CD4-positive, alpha-beta T cell treated with Interleukin-17A for 1 hour (primary cell): Measurements from ENCODE around the gene NEURL1.

ENCODE experiments used
- DNase-seq: peaks from one replicate; pipeline ENCODE4 v3.0.0-alpha.2; 2020

NEURL1 gene

DNA sequence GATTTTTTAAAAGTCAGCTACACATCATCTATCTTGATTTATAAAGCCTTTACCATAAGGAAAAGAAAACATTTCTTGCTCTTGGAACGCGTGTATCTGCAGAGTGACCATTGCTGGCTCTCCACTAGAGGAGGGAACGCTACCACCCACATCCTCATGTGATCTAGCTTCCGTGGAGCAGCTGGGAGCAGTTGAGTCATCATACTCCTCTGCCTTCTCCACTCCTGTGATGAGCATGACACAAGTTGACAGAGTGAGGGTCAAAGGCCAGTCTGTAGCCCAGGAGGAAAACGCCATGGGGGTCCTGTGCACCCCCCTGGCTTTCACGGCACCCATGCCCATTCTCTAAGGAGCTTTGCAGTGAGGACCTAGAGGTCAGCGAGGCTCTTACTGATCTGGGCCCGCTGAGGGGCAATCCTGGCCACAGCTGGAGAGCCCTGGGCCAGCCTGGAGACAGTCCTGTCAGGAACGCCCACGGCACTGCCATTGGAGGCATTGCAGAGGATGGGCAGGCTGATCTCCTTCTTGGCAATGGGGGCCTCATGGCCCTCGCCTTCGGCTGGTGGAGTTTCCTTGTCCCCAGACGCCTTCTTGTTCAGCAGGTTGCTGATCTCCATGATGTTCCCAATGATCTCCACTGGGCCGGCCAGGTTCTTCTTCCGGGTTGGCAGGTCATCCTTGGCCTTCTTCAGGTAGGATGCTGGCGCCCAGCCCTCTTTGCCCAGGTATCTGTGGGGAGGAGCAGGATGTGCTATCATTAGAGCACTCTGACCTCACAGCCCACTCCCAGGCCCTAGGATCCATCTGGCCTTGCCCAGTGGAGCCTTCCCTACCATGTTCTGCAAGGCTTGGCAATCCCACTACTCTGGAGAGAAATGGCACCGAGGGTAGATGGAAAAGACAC is 119.2 kb downstream of the NEURL1 start:
- DNase-seq, result no peak

DNA sequence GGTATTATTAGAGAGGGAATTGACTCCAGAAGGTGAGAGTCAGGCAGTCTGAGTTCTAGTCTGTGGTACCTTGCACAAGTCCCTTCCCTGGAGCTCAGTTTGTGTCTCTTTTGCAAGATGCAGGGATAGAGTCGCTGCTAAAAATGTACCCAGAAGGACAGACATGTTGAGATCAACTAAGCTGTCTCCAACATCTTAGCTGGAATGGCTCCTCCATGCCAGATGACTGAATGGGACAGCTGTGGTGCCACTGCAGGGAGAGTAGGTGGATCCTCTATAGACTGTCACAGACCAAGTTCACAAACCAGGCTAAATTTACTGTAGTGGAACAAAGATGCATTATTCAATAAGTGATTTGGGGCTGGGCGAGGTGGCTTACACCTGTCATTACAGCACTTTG is 120.1 kb downstream of the NEURL1 start:
- no peak for DNase-seq

DNA sequence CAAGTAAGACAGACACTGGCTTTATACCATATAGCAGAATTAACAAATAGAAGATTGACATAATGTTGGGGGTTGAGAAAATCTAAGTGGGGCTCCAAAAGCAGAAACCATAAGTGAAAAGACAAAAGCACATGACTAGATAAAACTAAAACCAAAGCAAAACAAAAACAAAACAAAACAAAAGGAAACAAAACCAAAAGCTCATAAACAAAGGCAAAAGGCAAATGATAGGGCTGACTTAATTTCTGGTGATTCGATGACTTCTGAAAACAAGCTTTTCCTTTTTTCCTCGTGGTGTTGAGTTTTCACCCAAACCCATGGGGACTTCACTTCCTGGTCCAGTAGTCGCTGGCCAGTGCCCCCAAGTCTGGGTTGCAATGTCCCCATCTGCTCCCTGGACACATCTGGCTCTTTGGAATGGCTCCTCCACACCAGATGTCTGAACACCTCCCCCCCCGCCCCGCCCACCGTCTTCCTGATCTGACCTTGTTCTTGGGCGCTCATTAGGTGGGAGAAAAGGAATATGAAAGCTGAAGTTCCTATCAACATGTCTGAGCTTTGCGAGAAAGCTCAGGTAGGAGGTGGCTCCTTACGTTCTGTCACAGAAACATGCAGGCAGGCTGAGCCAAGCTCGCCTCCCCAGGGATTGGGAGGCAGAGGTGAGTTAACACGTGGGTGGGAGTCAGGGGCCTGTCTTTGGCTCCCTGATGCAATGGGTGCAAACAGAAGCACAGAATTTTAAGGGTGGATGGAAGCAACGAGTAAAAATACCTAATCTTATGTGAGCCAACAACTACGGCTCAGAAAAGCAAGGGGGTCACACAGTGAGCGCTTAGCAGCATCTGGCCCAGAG is 121.0 kb downstream of the NEURL1 start:
- DNase-seq, result no peak

DNA sequence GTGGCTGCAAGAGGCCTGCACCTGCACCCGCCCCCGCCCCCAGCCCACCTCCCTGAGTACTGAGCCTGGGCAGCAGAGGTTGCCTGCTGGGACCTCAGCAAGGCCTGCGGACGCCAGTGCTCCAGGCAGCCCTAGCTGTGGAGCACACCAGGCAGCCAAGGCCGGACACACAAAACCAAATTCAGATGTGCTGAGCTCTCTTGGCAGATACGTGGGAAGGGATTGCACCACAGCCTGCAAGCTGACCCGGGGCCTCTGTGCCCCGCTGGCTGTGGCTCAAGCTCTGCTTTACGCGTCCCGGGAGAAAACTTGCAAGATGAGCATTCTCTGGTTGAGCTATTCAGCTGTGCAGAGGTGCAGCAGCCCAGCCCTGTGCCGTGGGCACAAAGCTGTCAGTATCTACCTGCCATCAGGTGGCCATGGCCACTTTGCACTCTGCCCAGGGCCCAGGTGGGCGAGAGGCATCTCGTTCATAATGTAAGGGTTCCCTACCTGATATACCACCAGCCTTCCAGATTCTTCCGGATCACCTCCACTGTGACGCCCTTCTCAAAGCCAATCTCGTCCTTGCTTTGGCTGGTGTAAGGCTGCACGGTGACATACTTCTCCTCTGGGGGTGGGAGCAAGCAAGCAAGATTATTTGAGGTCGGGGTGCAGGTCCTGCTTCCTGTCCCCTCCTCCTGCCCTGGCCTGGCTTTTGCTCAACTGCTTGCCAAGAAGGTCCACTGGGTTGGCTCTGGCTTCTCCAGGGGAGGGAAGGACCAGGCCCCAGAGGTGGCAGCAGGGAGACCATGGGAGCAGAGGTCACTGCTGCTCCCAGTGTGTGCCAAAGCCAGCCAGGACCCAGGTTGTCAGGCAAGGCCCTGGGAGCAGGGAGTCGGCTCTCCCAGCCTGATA is 123.4 kb downstream of the NEURL1 start:
- no peak for DNase-seq

DNA sequence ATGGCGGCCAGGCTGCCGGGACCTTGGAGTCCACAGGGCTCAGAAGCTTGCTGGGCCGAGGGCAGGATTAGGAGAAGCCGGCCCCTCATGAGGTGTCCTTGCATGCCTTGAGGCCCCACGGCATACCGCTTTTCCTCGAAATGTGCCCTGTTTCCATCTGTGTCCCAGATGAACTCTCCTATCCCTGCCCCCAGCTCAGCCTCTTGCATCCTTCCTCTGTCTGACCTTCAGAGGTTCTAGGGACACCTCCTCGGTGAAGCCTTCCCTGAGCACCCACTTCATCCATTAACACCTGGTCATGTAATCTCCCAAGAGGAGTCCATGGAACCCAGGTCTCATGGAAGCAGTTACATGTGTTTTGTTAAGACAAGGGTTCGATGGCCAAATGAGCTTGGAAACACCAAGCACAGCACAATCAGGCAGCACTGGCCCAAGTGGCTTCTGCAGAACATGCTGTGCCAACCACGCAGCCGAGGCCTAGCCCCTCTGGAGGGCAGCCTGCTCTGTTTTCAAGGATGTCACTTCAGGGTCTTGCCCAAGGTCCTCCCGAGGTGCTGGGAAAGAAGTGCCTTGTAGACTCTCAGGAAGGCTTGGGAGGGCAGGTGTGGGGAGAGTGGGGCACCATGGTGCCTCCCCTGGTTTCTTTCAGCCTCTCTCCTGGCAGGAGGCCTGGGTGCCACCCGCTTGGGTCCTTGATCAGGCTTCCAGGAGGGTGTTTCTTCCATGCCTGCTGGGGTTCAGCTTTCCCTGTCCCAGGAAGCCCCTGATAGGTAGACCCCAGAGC is 124.3 kb downstream of the NEURL1 start:
- DNase-seq, result no peak

DNA sequence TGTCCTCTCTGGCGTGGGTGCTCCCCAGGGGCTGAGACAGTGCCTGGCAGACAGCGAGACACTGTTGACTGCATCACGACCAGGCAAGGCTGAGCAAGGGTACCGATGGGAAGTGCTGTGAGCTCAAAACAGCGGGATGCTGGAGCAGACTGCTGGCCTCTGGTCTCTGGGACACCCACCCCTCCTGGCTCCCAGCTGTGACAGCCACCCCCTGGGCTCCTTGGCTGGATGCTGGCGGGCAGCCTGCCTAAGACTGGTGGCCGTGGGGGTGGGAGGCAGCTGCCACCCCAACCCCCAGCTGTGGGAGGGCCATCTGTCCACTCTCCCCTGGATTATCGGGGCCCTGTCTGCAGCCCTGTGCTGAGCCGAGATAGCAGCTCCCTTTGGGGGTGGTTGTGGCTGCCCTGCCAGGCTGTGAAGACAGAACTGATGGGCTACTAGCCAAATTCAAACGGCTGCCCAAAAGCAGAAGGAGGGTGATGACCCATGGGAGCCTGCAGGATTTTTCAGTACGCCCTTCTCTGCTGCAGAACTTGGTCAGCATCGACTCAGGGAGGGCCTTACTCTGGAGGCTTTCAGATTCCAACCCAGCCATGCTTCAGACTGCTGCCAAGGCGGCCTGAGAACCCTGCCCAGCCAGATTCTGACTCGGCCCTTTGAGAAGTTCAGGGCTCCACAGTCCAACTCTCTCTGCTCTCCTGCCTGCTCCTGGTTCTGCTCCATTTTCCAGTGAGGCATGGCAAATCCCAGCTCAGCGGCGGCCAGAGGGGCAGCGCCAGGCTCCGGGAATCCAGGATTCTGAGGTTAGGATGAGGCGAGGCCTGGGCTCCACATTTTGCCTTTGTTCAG is 125.3 kb downstream of the NEURL1 start:
- DNase-seq, result no peak

DNA sequence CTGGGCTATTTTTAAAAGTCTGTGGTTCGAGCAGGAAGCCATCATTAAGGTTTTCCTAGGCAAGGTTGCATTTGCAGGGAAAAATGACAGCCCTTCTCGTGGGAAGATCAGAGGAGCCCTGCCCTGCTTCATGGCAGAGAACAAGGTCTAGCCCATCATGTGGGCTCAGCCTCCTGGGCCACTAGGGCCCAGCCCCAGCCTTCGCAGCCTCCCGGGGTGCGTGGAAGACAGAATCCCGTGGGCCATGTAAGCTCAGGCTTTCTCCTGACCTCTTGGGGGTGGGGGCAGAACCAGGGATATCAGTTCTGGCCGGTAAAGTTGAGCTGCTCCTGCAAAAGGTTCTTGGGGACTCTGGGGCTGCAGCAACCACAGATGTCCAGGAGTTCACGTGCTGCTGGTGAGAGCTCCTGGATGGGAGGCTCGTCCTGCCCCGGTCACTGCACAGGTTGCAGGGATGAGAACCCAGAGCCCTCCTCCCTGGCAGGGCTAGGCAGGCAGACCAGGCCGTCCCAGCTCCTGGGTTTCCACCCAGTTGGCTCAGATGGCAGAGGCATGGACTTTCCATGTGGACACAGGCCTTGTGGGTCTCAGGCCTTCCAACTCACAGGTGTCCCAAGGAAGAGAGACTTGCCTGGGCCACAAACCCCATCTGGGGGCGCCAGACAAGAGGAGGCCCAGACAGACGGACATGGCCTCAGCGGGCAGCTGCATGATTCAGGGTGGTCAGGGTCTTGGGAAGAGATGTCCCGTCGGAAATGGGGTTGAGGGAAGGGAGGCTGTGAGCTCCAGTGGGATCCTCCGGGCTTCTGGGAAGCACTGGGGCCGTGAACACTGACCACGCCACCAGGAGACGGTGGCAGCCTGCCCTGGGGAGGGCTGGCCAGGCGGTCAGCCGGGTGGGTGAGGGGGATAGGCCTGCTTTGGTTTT is 126.2 kb downstream of the NEURL1 start:
- DNase-seq, result no peak

DNA sequence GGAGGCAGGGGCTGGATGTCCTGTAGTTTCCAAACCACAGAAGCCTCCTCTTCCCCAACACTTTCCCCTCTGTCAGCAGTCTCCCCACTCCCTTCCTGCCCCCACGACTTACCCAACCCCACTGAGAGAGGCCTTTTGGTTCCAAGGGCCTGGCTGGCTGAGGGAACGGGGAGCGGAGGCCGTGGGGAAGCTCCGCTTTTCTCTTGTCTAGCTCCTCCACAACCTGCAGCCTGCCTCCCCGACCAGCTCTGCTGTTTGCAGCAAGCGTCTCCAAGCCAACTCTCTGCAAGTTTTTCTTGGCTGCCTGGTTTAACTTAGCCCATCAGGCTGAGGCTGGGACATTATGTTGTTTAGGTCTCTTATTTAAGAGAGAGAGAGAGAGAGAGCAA is 126.8 kb downstream of the NEURL1 start:
- no peak for DNase-seq

DNA sequence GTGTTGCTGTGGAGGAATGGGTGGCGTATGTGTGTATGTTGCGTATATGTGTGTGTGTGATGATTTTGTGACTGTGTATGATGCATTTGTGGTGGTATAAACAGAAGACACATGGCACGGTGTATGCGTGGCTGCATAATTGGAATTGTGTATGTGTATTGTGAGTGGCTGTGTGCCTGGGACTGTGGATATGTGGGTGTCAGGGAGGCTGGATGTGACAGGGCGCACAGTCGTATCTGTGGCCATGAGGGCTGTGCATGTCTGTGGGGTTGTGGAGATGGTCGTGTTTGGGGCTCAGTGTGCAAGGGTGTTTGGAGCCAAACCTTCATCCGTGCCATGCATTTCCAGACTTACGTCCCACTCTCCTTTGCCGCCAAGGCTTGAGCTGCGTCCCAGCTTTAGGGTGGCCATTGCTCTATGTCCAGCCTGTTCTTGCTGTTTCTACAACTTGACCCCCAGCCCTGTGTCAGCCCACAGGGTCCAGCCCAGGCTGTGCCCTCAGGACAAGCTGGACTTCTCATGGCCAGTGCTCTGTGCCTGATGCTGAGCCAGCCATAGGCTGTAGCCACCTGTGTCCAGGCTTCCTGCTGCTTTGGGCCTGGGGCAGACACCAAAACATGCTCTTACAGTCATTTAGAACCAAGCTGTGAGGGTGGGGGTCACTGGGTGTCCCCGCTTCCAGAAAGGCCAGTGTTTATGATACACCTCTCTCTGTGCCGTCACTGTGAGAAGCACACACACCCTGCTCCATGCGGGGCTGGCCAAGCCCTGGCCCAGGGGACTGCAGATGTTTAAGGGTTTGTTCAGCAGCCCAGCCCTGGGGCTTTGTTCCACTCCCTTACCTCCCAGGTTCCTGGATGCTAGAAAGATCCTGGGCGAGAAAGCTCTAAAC is 127.6 kb downstream of the NEURL1 start:
- no peak for DNase-seq

DNA sequence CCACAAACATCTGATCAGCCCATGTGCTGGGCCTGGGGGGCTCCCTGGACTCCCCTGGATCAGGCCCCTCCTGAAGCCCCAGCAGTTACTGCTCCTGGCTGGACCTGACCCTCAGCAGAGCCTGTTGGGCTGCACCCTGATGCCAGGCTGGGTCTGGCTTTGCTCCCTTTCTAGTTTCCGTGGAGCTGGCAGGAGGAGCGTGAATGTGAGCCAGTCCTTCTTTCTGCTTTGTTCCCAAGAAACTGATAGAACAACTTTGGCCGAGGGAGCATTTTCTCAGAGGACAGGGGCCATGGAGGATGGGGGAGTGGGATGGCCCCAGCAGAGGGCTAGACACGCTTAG is 128.2 kb downstream of the NEURL1 start:
- no peak for DNase-seq

DNA sequence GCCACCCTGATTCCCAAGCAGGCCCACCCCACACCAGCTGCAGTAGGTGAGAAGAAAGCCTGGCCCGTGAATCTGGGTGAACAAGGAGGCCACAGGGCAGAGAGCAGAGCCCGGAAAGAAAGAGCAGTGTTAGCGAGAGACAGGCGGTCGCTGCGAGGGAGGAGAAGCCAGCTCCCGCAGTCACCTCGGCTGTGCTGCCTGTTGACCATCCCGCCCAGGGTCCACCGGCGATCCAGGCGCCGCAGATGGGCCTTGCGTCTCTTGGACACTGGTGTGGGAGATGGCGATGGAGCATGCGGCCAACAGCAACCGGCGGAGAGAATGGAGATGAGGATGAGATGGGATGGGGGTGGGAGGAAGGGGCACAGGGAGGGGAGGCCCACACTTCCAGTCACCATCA is 128.8 kb downstream of the NEURL1 start:
- no peak for DNase-seq

DNA sequence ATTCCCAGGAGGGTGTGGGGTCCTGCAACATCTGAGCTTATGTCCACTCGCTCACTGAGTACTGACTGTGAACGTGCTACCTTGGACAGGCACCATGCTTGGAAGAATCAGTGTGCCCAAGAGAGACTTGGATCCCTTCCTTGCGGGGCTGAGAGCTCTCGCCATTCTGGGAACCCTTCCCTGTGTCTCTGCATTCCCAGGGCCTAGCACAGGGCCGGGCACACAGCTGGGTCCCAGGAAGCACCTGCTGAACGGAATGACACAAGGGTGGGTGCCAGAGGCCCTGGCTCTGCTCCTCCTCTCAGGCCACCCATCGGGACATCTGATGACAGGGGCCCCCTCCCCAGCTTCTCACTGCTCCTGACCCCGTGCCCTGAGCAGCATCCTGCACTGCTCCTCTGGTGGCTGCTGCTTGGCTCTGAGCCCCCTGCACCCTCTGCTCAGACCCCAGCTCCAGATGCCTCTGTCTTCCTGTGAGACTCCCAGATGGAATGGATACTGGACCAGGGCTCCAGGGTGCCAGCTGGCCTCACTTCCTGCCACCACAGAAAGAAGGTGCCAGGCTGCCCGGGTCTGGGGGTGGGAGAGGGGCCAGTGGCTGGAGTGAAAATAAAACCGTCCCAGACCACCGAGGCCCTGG is 129.6 kb downstream of the NEURL1 start:
- no peak for DNase-seq

DNA sequence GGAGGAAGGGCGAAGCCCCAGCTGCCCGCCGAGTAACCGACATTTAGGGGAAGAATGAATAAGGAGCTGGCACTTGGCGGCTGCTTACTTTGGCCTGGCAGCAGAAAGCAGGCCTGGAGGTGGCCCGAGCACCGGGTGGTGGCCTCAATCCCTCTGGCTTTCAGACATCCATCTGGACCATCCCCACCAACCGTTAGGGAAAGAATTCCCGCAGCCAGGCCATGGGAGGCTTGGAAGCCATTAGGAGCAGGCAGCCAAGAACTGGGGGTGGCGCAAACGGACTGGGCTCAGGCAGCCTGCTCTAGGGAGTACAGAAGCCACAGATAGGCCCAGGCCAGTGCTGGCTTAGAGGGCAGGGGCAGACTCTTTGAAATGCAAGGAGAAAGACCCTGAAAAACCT is 132.7 kb downstream of the NEURL1 start:
- DNase-seq, result no peak

DNA sequence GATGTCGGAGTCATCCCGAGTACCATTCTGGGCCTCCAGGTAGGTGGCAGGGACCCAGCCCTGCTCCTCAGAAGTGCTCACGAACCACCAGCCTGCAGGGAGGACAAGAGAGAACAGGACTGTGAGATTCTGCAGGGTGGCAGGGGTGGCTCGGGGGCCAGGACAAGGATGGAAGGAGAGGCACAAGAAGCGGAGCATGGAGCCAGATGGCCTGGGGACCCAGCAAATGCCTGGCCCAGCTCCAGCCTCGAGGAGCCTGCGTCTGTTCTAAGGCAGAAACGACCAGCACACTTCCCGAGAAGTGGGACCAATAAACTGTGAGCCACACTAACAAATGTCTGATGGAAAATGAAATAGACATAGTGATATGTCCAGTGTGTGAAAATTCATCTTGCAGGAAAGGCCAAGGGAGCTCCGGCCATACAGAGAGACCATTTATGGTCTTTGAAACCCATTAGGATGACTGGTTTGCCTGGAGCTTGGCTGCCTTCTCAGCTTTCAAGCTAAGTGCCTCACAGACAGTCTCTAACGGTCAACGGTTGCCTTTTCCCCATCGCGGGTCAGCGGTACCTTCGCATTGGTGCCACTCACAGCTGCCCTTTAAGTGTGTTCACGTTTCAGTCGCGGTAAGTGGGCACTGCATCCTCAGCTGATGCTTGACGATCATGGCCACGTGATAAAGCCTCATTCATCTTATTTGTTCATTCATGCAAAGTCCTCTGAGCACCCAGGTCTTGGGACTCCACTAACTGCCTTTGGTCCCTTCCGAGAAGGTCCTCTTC is 133.8 kb downstream of the NEURL1 start:
- DNase-seq, result no peak

DNA sequence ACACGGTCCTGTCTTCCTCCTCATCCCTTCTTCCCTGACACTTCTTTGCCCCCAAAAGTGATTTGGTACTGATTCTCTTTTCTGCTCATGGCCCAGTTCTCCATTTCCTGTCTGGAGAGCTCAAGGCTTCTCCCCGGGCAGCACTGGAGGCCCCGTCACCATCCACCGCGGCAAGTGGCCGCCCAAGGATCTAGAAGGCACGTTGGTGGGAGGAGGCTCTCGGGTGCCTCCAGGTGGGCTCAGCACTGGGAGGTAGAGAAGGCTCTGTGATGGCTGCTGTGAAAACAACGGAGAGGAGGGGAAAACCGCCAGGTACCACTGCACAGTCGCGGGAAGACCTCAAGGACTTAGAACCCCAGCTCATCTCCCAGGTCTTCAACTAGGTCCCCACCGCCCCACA is 134.4 kb downstream of the NEURL1 start:
- no peak for DNase-seq

DNA sequence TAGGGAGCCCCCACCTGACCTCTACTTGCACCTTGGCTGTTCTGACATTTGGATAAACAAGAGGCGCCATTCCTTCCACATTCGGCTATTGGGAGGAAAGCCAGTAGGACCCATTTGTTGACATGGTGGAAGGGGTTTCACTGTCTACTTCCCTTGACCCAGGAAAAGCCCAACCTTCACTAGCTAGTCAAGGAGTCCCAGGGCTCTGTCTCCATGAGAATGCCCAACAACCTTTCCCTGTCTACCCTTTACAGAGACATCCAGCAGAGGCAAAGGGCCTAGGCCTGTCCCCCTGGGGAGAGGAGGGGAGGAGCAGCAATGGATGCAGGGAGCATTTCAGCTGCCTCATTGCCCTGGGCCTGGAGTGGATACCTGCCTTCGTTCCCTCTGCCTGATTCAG is 136.1 kb downstream of the NEURL1 start:
- no peak for DNase-seq

DNA sequence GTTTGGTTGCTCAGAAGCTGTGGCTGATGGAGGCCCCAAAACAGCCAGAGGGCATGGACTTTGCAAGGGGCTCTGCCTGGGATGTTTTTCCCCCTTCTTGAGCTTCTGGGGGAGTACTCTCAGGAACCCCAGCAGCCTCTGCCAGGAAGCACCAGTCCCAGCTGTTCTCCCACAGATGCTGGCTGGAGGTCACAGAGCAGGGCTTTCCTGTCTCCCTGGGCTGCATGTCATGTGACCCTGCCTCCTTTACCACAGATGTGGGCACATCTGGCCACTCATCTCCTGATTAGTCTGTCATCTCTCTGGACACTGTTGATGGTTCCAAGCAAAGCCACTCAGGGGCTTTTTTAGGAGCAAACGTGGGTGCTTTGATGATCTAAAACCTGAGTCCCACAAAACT is 136.7 kb downstream of the NEURL1 start:
- DNase-seq, result no peak

DNA sequence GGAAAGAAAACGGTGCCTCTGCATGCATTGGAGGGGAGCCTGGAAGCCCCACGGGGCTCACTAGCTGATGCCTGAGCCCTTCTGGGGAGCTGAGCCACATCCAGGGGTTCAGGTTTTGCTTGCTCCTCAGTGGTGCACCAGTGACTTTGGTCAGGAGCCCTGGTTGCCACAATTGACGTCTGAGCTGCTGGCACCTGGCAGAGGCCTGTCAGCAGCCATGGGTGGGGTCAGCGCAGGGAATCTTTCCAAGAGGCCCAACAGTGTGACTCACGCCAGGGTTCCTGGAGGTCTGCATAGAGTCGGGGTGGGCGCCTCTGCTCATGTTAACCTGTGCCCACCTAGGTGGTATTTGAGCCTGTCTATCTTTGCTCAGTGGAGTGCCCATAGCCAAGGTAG is 138.7 kb downstream of the NEURL1 start:
- DNase-seq, result no peak
